K562 (cell line): Measurements from ENCODE around the gene POLN. TPM values are rescaled to one million over a fixed set of nuclear protein-coding genes. Genes with fewer than 3 reads are reported as not detected.

ENCODE experiments used
- ESRRB ChIP-seq: fragments of 250-450 bp; sonication (Bioruptor Pico); IDR thresholded peaks from 2 replicates; pipeline ENCODE4 v1.5.0; 2020; ENCODE audit warnings: mild to moderate bottlenecking, moderate library complexity, borderline replicate concordance
- ETV6 ChIP-seq, 3 experiments: fragments of 150-350 bp in 1 of 3; sonication (generic) in 1 of 3; formaldehyde crosslinking in 1 of 3; IDR thresholded peaks; 2 replicates each; pipeline versions ENCODE4 v1.6.1 to v1.8.0; 2014 to 2022; ENCODE audit warnings: borderline replicate concordance in 2 of 3, low read depth in 2 of 3, antibody characterized with exemption in 1 of 3, low read length in 1 of 3, mild to moderate bottlenecking in 1 of 3, missing genetic modification reagents in 1 of 3
- POLR2G ChIP-seq: fragments of 200-400 bp; formaldehyde crosslinking; IDR thresholded peaks from 2 replicates; pipeline ENCODE4 v1.6.1; 2017; ENCODE audit warnings: low read depth, mild to moderate bottlenecking, antibody characterized with exemption, low read length, moderate library complexity
- ZNF699 ChIP-seq: fragments of 250-450 bp; sonication (Bioruptor Pico); IDR thresholded peaks from 2 replicates; pipeline ENCODE4 v1.8.0; 2021; ENCODE audit warnings: mild to moderate bottlenecking, moderate library complexity; ENCODE audit not compliant: insufficient replicate concordance
- polyA plus RNA-seq, 8 experiments: library from polyadenylated mRNA; depleted of rRNA in 4 of 8; stranded (reverse) in 5 of 8; unstranded in 3 of 8; fragments of >200 nt; fragmentation: Nextera tagmentation in 2 of 8; fragmentation: Illumina TruSeq in 1 of 8; extraction: Ambion mirVana in 2 of 8; extraction: Trizol in 1 of 8; gene quantifications; 2 replicates each; pipeline versions ENCODE4 v1.2.1 to v1.2.3, GENCODE V29; 2011 to 2014; ENCODE audit warnings: inconsistent platforms in 1 of 8, missing spikeins in 1 of 8
- total RNA-seq, 7 experiments: library from RNA; depleted of rRNA in 6 of 7; stranded (reverse); fragments of >200 nt in 6 of 7; fragmentation: Illumina TruSeq in 2 of 7; extraction: Trizol in 2 of 7; gene quantifications; 2 replicates each; pipeline versions ENCODE4 v1.2.1 to v1.2.3, GENCODE V29; 2011 to 2021; ENCODE audit warnings: low replicate concordance in 1 of 7
- TF ChIP-seq, protein P1 (sequence below): sonication (generic); formaldehyde crosslinking; IDR thresholded peaks from 2 replicates; pipeline ENCODE4 v1.8.1; 2023; ENCODE audit warnings: missing genetic modification reagents, mild to moderate bottlenecking, borderline replicate concordance
- TF ChIP-seq, protein P2 (sequence below): sonication (generic); formaldehyde crosslinking; IDR thresholded peaks from 2 replicates; pipeline ENCODE4 v1.8.0; 2022; ENCODE audit warnings: mild to moderate bottlenecking, missing genetic modification reagents
- TF ChIP-seq, protein P3 (sequence below): fragments of 250-450 bp; sonication (Bioruptor Pico); IDR thresholded peaks from 2 replicates; pipeline ENCODE4 v1.8.0; 2021; ENCODE audit warnings: moderate library complexity, mild to moderate bottlenecking, inconsistent platforms
- TF ChIP-seq, protein P4 (sequence below): sonication (generic); formaldehyde crosslinking; IDR thresholded peaks from 2 replicates; pipeline ENCODE4 v1.8.1; 2023; ENCODE audit warnings: mild to moderate bottlenecking, missing genetic modification reagents

The POLN gene
- total and polyA plus RNA-seq, 9 of the 15 experiments (the other 6 are each of a cell fraction or from before 2014, with no cell fraction given) = 0.08 to 0.91 (median 0.32) TPM

DNA sequence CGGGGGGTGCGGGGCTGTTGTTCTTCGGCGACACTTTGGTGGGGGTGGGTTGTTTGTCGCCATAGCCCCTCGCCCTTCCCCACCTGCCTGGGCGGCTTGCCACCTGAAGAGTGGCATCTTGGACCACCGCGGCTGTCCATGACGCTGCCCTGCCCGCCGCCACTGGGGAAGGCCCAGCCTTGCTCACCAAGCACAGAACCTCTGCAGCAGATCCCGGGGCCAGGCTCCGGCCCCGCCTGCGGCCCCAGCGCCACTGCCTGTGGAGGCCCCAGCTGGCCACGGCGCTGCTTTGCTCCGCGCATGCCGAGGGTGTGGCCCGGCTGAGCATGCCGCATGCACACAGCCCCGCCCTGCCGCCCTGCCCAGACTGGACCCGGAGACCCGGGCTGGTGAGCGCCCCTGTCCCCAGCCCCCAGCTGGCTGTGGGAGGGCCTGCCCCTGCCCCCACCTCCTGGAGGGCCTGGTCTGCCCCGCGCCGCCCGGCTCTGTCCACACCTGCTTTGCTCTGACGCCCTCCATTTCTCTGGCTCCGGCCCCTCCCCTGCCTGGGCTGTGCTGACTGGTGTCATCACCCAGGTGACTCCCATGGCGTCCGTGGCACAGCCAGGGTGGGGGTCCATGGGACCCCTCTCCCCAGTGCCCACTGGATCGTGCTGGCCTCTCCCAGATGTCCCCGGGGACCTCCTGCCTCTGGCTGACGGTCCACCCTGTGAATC, 177.5 kb downstream of the POLN start (continued):
- TF ChIP-seq, protein P1, sequence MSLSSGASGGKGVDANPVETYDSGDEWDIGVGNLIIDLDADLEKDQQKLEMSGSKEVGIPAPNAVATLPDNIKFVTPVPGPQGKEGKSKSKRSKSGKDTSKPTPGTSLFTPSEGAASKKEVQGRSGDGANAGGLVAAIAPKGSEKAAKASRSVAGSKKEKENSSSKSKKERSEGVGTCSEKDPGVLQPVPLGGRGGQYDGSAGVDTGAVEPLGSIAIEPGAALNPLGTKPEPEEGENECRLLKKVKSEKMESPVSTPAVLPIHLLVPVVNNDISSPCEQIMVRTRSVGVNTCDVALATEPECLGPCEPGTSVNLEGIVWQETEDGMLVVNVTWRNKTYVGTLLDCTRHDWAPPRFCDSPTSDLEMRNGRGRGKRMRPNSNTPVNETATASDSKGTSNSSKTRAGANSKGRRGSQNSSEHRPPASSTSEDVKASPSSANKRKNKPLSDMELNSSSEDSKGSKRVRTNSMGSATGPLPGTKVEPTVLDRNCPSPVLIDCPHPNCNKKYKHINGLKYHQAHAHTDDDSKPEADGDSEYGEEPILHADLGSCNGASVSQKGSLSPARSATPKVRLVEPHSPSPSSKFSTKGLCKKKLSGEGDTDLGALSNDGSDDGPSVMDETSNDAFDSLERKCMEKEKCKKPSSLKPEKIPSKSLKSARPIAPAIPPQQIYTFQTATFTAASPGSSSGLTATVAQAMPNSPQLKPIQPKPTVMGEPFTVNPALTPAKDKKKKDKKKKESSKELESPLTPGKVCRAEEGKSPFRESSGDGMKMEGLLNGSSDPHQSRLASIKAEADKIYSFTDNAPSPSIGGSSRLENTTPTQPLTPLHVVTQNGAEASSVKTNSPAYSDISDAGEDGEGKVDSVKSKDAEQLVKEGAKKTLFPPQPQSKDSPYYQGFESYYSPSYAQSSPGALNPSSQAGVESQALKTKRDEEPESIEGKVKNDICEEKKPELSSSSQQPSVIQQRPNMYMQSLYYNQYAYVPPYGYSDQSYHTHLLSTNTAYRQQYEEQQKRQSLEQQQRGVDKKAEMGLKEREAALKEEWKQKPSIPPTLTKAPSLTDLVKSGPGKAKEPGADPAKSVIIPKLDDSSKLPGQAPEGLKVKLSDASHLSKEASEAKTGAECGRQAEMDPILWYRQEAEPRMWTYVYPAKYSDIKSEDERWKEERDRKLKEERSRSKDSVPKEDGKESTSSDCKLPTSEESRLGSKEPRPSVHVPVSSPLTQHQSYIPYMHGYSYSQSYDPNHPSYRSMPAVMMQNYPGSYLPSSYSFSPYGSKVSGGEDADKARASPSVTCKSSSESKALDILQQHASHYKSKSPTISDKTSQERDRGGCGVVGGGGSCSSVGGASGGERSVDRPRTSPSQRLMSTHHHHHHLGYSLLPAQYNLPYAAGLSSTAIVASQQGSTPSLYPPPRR = no peak
- TF ChIP-seq, protein P2, sequence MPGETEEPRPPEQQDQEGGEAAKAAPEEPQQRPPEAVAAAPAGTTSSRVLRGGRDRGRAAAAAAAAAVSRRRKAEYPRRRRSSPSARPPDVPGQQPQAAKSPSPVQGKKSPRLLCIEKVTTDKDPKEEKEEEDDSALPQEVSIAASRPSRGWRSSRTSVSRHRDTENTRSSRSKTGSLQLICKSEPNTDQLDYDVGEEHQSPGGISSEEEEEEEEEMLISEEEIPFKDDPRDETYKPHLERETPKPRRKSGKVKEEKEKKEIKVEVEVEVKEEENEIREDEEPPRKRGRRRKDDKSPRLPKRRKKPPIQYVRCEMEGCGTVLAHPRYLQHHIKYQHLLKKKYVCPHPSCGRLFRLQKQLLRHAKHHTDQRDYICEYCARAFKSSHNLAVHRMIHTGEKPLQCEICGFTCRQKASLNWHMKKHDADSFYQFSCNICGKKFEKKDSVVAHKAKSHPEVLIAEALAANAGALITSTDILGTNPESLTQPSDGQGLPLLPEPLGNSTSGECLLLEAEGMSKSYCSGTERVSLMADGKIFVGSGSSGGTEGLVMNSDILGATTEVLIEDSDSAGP (CRISPR knock-in tag) = no peak
- TF ChIP-seq POLR2G = 0 out of 2 replicates have a peak, but pooled peaks have one; percentile 44
- TF ChIP-seq, protein P3, sequence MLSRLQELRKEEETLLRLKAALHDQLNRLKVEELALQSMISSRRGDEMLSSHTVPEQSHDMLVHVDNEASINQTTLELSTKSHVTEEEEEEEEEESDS (CRISPR knock-in tag) = no peak
- TF ChIP-seq, protein P4, sequence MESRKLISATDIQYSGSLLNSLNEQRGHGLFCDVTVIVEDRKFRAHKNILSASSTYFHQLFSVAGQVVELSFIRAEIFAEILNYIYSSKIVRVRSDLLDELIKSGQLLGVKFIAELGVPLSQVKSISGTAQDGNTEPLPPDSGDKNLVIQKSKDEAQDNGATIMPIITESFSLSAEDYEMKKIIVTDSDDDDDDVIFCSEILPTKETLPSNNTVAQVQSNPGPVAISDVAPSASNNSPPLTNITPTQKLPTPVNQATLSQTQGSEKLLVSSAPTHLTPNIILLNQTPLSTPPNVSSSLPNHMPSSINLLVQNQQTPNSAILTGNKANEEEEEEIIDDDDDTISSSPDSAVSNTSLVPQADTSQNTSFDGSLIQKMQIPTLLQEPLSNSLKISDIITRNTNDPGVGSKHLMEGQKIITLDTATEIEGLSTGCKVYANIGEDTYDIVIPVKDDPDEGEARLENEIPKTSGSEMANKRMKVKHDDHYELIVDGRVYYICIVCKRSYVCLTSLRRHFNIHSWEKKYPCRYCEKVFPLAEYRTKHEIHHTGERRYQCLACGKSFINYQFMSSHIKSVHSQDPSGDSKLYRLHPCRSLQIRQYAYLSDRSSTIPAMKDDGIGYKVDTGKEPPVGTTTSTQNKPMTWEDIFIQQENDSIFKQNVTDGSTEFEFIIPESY = peak; percentile 95
- TF ChIP-seq ESRRB = no peak
- TF ChIP-seq ZNF699 (CRISPR knock-in tag) = no peak
- no peak for TF ChIP-seq ETV6 (IDR thresholded peaks at IDR 0.05; ENCODE audit: borderline replicate concordance in 1 of 2, low read depth in 2 of 2, low read length in 1 of 2)
- TF ChIP-seq ETV6 (CRISPR knock-in tag; IDR thresholded peaks at IDR 0.05; ENCODE audit: borderline replicate concordance) = no peak
